Lung (tissue), 12 donors: Measurements from ENCODE around the gene ASPRV1. TPM values are rescaled to one million over a fixed set of nuclear protein-coding genes. Genes with fewer than 3 reads are reported as not detected.
A peak's percentile ranks its signal among the peaks of the same experiment; 100 is the strongest.

Source experiments
- ATAC-seq: fragments of 200-7000 bp; cut with Tn5 transposase; one replicate; pipeline ENCODE4 v1.9.1; 2020; ENCODE audit warnings: moderate number of reproducible peaks; ENCODE audit not compliant: insufficient read depth, low FRiP score
- DNase-seq, 3 donors: peaks; one replicate each; pipeline ENCODE4 v3.0.0-alpha.2; 2013 to 2017
- H3K27ac ChIP-seq, 2 donors: one replicate each; pipeline ENCODE4 v1.5.1; 2013; ENCODE audit warnings: mild to moderate bottlenecking in 2 of 2, moderate library complexity in 2 of 2, control low read depth in 1 of 2, inconsistent platforms in 1 of 2, low read depth in 1 of 2, low read length in 1 of 2
- H3K27me3 ChIP-seq, 3 donors: one replicate each; pipeline ENCODE4 v1.5.1; 2013; ENCODE audit warnings: low read length in 2 of 3; ENCODE audit not compliant: control insufficient read depth in 3 of 3, insufficient read depth in 3 of 3
- H3K36me3 ChIP-seq, 4 donors: one replicate each; pipeline ENCODE4 v1.5.1; 2013; ENCODE audit warnings: low read length in 4 of 4, mild to moderate bottlenecking in 1 of 4, moderate library complexity in 1 of 4; ENCODE audit not compliant: control insufficient read depth in 4 of 4, insufficient read depth in 4 of 4
- H3K4me1 ChIP-seq, 5 donors: one replicate each; pipeline ENCODE4 v1.5.1; 2013; ENCODE audit warnings: low read length in 5 of 5, mild to moderate bottlenecking in 2 of 5, moderate library complexity in 1 of 5; ENCODE audit not compliant: control insufficient read depth in 5 of 5, insufficient read depth in 5 of 5
- H3K4me3 ChIP-seq: one replicate; pipeline ENCODE4 v1.5.1; 2013; ENCODE audit warnings: mild to moderate bottlenecking, control low read depth, moderate library complexity
- H3K9ac ChIP-seq, 2 donors: one replicate each; pipeline ENCODE4 v1.5.1; 2013; ENCODE audit warnings: low read length in 2 of 2, control low read depth in 1 of 2; ENCODE audit not compliant: insufficient read depth in 1 of 2
- H3K9me3 ChIP-seq, 4 donors: one replicate each; pipeline ENCODE4 v1.5.1; 2013; ENCODE audit warnings: low read length in 3 of 4, mild to moderate bottlenecking in 1 of 4, moderate library complexity in 1 of 4; ENCODE audit not compliant: control insufficient read depth in 4 of 4, insufficient read depth in 3 of 4
- WGBS, 2 donors: extraction: QIAGEN DNeasy Blood & Tissue Kit; methylation state at CpG; one replicate each; pipeline ENCODE4 v1.1.7; 2013; 5-methylcytosine and 5-hydroxymethylcytosine counted together
- polyA plus RNA-seq, 2 donors: library from polyadenylated mRNA; stranded (reverse); fragments of 200-250 nt; gene quantifications; one replicate each; pipeline ENCODE4 v1.2.1, GENCODE V29; 2013
- total RNA-seq, 2 donors: library from RNA; depleted of rRNA in 1 of 2; stranded (reverse); fragments of >200 nt in 1 of 2; gene quantifications; one replicate each; pipeline ENCODE4 v1.2.1, GENCODE V29; 2014 to 2021
- TF ChIP-seq, protein P1 (sequence below): IDR thresholded peaks from 2 replicates; pipeline ENCODE4 v1.5.1; 2012; ENCODE audit warnings: mild to moderate bottlenecking; ENCODE audit errors: control extremely low read depth, extremely low read depth
- donor health status: control.
- donor health status: control.
- donor health status: Bipolar disorder and iron deficiency.
- donor health status: healthy.
- donor health status: DM: yes; HTN: yes; CAD: no.

ASPRV1 gene
- total and polyA plus RNA-seq, 4 donors, result 0.94 to 2.9 (median 1.2) TPM

DNA sequence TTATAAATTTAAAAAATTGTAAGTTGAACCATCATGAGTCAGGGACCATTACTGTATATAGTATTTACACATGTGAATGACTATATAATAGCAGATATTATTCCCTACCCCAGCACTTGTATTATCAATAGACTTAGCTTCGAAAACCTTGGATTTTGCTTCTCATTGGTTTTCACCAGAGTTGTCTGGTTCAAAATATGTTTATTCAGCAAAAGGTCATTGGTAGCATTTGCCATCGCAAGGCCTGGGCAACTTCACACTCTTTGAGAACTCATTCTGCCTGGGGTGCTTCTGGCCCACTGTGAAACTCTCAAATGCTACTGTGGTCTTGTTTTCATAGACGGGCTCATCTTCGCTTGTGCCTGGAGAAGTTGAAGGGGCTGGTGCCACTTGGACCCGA, 26.4 kb downstream of the ASPRV1 start:
- Histone ChIP-seq H3K9ac (no peak overlapping the region), H3K4me3 (no peak overlapping the region), H3K36me3 (peaks cover 15 to 24% (median 17%) of the 10 kb centered on the region in 4 donors), H3K9me3 (peaks cover 0 to 2% (median 0%) of the 10 kb centered on the region in 4 donors), H3K27me3 (no peaks in the 10 kb centered on the region), H3K27ac (no peak overlapping the region), H3K4me1 (peaks cover 0 to 10% (median 0%) of the 10 kb centered on the region in 5 donors)
- ATAC-seq (no peak), DNase-seq (no peak)
- TF ChIP-seq, protein P1, sequence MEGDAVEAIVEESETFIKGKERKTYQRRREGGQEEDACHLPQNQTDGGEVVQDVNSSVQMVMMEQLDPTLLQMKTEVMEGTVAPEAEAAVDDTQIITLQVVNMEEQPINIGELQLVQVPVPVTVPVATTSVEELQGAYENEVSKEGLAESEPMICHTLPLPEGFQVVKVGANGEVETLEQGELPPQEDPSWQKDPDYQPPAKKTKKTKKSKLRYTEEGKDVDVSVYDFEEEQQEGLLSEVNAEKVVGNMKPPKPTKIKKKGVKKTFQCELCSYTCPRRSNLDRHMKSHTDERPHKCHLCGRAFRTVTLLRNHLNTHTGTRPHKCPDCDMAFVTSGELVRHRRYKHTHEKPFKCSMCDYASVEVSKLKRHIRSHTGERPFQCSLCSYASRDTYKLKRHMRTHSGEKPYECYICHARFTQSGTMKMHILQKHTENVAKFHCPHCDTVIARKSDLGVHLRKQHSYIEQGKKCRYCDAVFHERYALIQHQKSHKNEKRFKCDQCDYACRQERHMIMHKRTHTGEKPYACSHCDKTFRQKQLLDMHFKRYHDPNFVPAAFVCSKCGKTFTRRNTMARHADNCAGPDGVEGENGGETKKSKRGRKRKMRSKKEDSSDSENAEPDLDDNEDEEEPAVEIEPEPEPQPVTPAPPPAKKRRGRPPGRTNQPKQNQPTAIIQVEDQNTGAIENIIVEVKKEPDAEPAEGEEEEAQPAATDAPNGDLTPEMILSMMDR, result no peak
- 98 to 99% methylated on average over 5 of the region's 5 CpGs for WGBS, 2 donors

DNA sequence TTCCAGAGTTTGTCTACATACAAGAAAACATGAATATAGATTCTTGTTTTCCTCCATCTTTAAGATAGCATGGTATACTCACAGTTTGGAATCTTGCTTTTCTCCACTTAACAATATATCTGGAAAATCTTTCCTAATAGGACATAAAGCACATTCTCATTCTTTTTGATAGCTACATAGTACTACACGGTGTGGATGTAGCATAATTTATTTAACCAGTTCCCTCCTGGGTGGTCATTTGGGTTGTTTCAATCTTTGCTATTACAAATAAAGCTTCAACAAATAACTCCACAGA, 26.9 kb downstream of the ASPRV1 start:
- H3K27ac ChIP-seq, result no peak overlapping the region
- H3K4me1 ChIP-seq, result peaks cover 0 to 10% (median 0%) of the 10 kb centered on the region in 5 donors
- WGBS, 2 donors, result 60 to 73% methylated on average over 1 of the region's 1 CpG
- no peak overlapping the region for H3K4me3 ChIP-seq
- no peaks in the 10 kb centered on the region for H3K27me3 ChIP-seq
- H3K9ac ChIP-seq, result no peak overlapping the region
- no peak for DNase-seq
- H3K9me3 ChIP-seq, result peaks cover 0 to under 1% (median 0%) of the 10 kb centered on the region in 4 donors
- peaks cover 15 to 24% (median 16%) of the 10 kb centered on the region in 4 donors for H3K36me3 ChIP-seq
- no peak for ATAC-seq
- TF ChIP-seq, protein P1, result no peak

DNA sequence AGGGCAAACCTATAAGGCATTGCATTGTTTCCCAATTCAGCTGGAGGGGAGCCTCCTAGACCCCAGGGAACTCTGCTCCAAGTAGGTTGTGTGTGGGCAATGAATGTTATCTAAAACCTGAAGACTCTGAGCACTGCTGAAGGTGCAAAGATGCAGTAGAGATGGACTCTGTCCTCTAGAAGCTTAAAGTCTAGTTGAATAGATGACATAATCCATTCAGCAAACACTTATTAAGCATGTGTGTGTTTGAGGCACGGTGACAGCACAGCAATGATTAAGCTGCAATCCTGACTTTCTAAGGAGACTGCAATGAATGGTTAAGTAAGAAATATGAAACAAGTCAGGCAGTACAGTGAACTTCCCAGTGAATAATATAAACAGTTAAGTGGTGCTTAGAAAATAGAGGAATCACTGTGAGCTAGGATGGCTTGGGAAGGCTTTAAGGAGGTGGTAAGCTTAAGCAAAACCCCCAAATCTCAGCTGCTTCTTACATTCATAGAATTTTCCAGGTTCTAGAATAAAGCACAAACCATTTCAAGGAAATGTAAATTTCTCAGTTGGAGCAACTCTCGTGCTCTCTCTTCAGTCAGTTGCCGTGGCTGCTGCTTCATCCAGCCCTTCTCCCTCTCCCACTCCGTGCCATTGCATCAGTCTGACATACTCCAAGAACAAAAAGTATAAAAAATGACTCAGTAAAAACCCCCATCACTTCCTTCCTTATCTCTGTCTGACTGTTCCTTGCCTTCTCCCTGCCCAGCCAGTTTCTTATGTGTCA, 27.4 kb downstream of the ASPRV1 start:
- H3K27me3 ChIP-seq, result no peaks in the 10 kb centered on the region
- ATAC-seq (peak; percentile 76), DNase-seq (no peak)
- TF ChIP-seq, protein P1, result no peak
- peaks cover 15 to 24% (median 17%) of the 10 kb centered on the region in 4 donors for H3K36me3 ChIP-seq
- 24 to 30% methylated on average over 4 of the region's 4 CpGs for WGBS, 2 donors
- H3K9me3 ChIP-seq, result no peaks in the 10 kb centered on the region
- H3K27ac ChIP-seq, result peak overlapping the region in 1 of 2 donors; percentile 36
- peaks cover 0 to 10% (median 0%) of the 10 kb centered on the region in 5 donors for H3K4me1 ChIP-seq
- H3K4me3 ChIP-seq, result no peak overlapping the region
- H3K9ac ChIP-seq, result no peak overlapping the region
